Osteocyte (in vitro differentiated cells): ENCODE measurements around the gene ISY1. TPM values are rescaled to one million over a fixed set of nuclear protein-coding genes. Genes with fewer than 3 reads are reported as not detected.
A peak's percentile ranks its signal among the peaks of the same experiment; 100 is the strongest.

Experiments used
- DNase-seq: peaks from one replicate; pipeline ENCODE4 v3.0.0; 2021; ENCODE audit warnings: mixed read lengths; ENCODE audit not compliant: unreplicated experiment; ENCODE audit errors: extremely low spot score
- H3K27ac Mint-ChIP-seq: one replicate; pipeline ENCODE4 v1.8.0; 2021; ENCODE audit warnings: mild to moderate bottlenecking, mixed read lengths; ENCODE audit not compliant: unreplicated experiment
- H3K27me3 Mint-ChIP-seq: one replicate; pipeline ENCODE4 v1.8.0; 2021; ENCODE audit warnings: mixed read lengths; ENCODE audit not compliant: unreplicated experiment
- H3K36me3 Mint-ChIP-seq: one replicate; pipeline ENCODE4 v1.8.0; 2021; ENCODE audit warnings: mixed read lengths; ENCODE audit not compliant: unreplicated experiment
- H3K4me1 Mint-ChIP-seq: one replicate; pipeline ENCODE4 v1.8.0; 2021; ENCODE audit warnings: mixed read lengths; ENCODE audit not compliant: unreplicated experiment
- H3K4me3 Mint-ChIP-seq: one replicate; pipeline ENCODE4 v1.8.0; 2021; ENCODE audit warnings: mild to moderate bottlenecking, moderate library complexity, mixed read lengths; ENCODE audit not compliant: unreplicated experiment
- H3K9me3 Mint-ChIP-seq: one replicate; pipeline ENCODE4 v1.8.0; 2021; ENCODE audit warnings: mixed read lengths; ENCODE audit not compliant: unreplicated experiment
- CTCF ChIP-seq: fragments of 200-600 bp; sonication (generic); IDR thresholded peaks from 2 replicates; pipeline ENCODE4 v1.5.0; 2021; ENCODE audit warnings: antibody characterized with exemption, mild to moderate bottlenecking, moderate library complexity
- long read RNA-seq: library from polyadenylated mRNA; unstranded; transcript quantifications from one replicate; pipeline ENCODE4 v2.0.0, GENCODE V29; 2021
- total RNA-seq: library from RNA; stranded (reverse); gene quantifications from 2 replicates; pipeline ENCODE4 v1.2.1, GENCODE V29; 2021

Gene ISY1
- 42.2 and 42.6 TPM in 2 replicates for total RNA-seq
- long read RNA-seq, transcript ISY1-203 (11 exons, 3,842 nt), result major isoform, 138 of 140 reads
- long read RNA-seq, partial matches to known transcripts, result 0 of 140 reads
- long read RNA-seq, other reads (novel, unspliced or antisense), result 0 of 140 reads

DNA sequence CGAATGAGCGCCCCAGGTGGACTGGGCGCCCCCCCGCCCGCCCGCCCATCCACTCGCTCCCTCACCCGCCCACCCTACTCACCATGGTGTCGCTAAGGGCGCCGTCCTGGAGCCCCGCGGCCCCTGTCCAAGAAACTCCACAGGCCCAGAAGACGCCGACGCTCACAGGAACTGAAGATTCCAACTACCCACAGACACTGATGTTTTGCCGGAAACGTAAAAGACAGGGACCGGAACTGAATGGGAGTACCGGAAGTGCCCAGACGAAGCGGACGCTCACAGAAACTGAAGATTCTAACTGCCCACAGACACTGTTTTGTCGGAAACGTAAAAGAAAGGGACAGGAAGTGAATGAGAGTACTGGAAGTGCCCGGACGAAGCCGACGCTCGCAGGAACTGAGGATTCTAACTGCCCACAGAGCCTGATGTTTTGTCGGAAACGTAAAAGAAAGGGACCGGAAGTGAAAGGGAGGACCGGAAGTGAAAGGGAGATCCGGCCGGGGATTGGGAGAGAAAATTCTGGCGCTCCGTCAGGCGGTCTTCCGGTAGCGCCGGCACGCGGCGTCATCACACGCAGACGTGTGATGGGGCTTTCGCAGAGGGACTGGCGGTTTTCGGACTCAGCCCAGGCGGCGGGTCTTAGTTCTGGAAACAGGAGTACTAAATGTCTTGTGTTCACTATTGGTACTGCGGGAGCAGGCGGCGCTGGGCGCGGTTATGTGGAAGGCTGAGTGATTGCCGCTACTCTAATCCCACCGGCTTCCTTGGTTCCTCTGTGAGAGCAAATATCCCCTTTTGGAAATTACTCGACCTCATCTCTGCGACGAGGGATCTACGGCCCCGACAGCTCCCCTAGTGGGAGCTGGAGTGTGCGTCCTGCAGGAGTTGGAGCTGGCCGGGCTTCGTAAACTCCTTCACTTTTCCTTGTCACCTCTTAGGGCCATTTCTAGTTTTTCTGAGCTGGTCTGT, at the start of gene ISY1:
Gene ISY1, minus strand, starts transcription at position 173 of the 969 bp plus-strand sequence. Its CDS starts 88 bp downstream, at position 85.
- H3K36me3 Mint-ChIP-seq, result peaks cover 8% of the 10 kb centered on the region
- H3K4me1 Mint-ChIP-seq, result peaks cover 35% of the 10 kb centered on the region
- H3K9me3 Mint-ChIP-seq, result no peaks in the 10 kb centered on the region
- peak; percentile 89 for TF ChIP-seq CTCF
- H3K4me3 Mint-ChIP-seq, result peak within 1 kb of the TSS; percentile 84
- DNase-seq, result peak; percentile 95
- peak within 1 kb of the TSS; percentile 100 for H3K27ac Mint-ChIP-seq
- no peaks in the 10 kb centered on the region for H3K27me3 Mint-ChIP-seq

GRCh38 chr3:129207479-129207878, 46.6 kb upstream of the ISY1 start:
- DNase-seq, result no peak
- Mint-ChIP-seq H3K4me1 (peaks cover 13% of the 10 kb centered on the region), H3K27me3 (no peaks in the 10 kb centered on the region), H3K36me3 (no peaks in the 10 kb centered on the region), H3K27ac (no peak overlapping the region), H3K4me3 (no peak overlapping the region), H3K9me3 (no peaks in the 10 kb centered on the region)
- TF ChIP-seq CTCF, result no peak

GRCh38 chr3:129205109-129205832, 44.4 kb upstream of the ISY1 start:
- DNase-seq, result no peak
- TF ChIP-seq CTCF, result no peak
- H3K4me3 Mint-ChIP-seq, result no peak overlapping the region
- H3K27me3 Mint-ChIP-seq, result no peaks in the 10 kb centered on the region
- no peaks in the 10 kb centered on the region for H3K9me3 Mint-ChIP-seq
- H3K36me3 Mint-ChIP-seq, result no peaks in the 10 kb centered on the region
- peaks cover 3% of the 10 kb centered on the region for H3K4me1 Mint-ChIP-seq
- H3K27ac Mint-ChIP-seq, result no peak overlapping the region

DNA sequence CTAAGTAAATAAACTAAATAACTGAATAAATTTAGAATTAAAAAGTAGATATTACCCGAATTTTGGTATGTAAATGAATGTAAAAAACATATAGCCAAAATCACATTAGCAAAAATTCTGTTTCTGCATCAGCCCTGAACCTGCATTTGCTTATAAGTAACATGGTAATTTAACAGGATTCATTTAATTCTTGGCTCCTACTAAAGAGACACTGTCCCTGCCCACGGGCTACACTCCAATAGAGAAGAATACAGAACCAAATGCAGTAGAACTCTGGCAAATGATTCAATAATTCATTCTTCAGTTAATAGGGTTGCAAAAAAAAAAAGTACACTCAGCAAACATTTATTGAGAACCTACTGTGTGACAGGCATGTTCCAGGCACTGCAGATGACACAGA, 43.6 kb upstream of the ISY1 start:
- no peaks in the 10 kb centered on the region for H3K9me3 Mint-ChIP-seq
- no peak for DNase-seq
- TF ChIP-seq CTCF, result no peak
- no peaks in the 10 kb centered on the region for H3K27me3 Mint-ChIP-seq
- H3K36me3 Mint-ChIP-seq, result no peaks in the 10 kb centered on the region
- no peak overlapping the region for H3K27ac Mint-ChIP-seq
- no peaks in the 10 kb centered on the region for H3K4me1 Mint-ChIP-seq
- no peak overlapping the region for H3K4me3 Mint-ChIP-seq
